GM23338 (cell line): ENCODE data around the gene GDF7. TPM values are rescaled to one million over a fixed set of nuclear protein-coding genes. Genes with fewer than 3 reads are reported as not detected.

Source experiments
- ATAC-seq: fragments of 200-7000 bp; cut with Tn5 transposase; 3 replicates; pipeline ENCODE4 v1.9.1; 2020
- DNase-seq: peaks from one replicate; pipeline ENCODE4 v3.0.0-alpha.2; 2015; ENCODE audit warnings: low spot score
- H2AFZ ChIP-seq: fragments of 200-600 bp; sonication (generic); 2 replicates; pipeline ENCODE4 v1.8.0; 2016; ENCODE audit warnings: antibody characterized with exemption, mild to moderate bottlenecking, moderate library complexity
- H3F3A ChIP-seq: fragments of 200-600 bp; sonication (generic); replicated peaks from 2 replicates; pipeline ENCODE4 v1.8.0; 2017; ENCODE audit warnings: antibody characterized with exemption, mixed run types, low read depth
- H3K27ac ChIP-seq: fragments of 200-600 bp; sonication (generic); 2 replicates; pipeline ENCODE4 v1.6.1; 2016; ENCODE audit warnings: low read depth
- H3K27me3 ChIP-seq: fragments of 200-600 bp; sonication (generic); 2 replicates; pipeline ENCODE4 v1.8.0; 2016; ENCODE audit warnings: mild to moderate bottlenecking, mixed run types, moderate library complexity; ENCODE audit not compliant: insufficient read depth
- H3K36me3 ChIP-seq: fragments of 200-600 bp; sonication (generic); 2 replicates; pipeline ENCODE4 v1.8.0; 2016; ENCODE audit warnings: mild to moderate bottlenecking; ENCODE audit not compliant: insufficient read depth
- H3K4me1 ChIP-seq: fragments of 200-600 bp; sonication (generic); 2 replicates; pipeline ENCODE4 v1.8.0; 2016; ENCODE audit warnings: mild to moderate bottlenecking, moderate library complexity; ENCODE audit not compliant: insufficient read depth
- H3K4me2 ChIP-seq: fragments of 200-600 bp; sonication (generic); 2 replicates; pipeline ENCODE4 v1.7.1; 2017; ENCODE audit warnings: mixed run types
- H3K4me3 ChIP-seq: fragments of 200-600 bp; sonication (generic); 2 replicates; pipeline ENCODE4 v1.6.1; 2016; ENCODE audit warnings: mixed run types
- H3K79me2 ChIP-seq: fragments of 200-600 bp; sonication (generic); replicated peaks from 2 replicates; pipeline ENCODE4 v1.8.0; 2017; ENCODE audit warnings: mild to moderate bottlenecking; ENCODE audit not compliant: insufficient read depth
- H3K9me2 ChIP-seq: fragments of 200-600 bp; sonication (generic); 2 replicates; pipeline ENCODE4 v1.8.0; 2017; ENCODE audit not compliant: insufficient read depth
- H4K20me1 ChIP-seq: fragments of 200-600 bp; sonication (generic); replicated peaks from 2 replicates; pipeline ENCODE4 v1.8.0; 2017; ENCODE audit warnings: mild to moderate bottlenecking; ENCODE audit not compliant: insufficient read depth
- H3K27ac Mint-ChIP-seq: 2 replicates; pipeline ENCODE4 v1.8.0; 2020; ENCODE audit warnings: inconsistent platforms, mild to moderate bottlenecking, moderate library complexity, mixed read lengths
- H3K27me3 Mint-ChIP-seq: 3 replicates; pipeline ENCODE4 v1.8.0; 2022; ENCODE audit warnings: low read depth, mild to moderate bottlenecking, moderate library complexity, mixed read lengths, inconsistent platforms; ENCODE audit not compliant: insufficient read depth, poor library complexity
- H3K36me3 Mint-ChIP-seq: 3 replicates; pipeline ENCODE4 v1.8.0; 2021; ENCODE audit warnings: low read depth, mild to moderate bottlenecking, inconsistent platforms, moderate library complexity, mixed read lengths
- H3K4me1 Mint-ChIP-seq: 3 replicates; pipeline ENCODE4 v1.8.0; 2020; ENCODE audit warnings: mild to moderate bottlenecking, inconsistent platforms, mixed read lengths
- H3K4me3 Mint-ChIP-seq: 3 replicates; pipeline ENCODE4 v1.8.0; 2021; ENCODE audit warnings: moderate library complexity, mild to moderate bottlenecking, inconsistent platforms, mixed read lengths
- H3K9me3 Mint-ChIP-seq: 3 replicates; pipeline ENCODE4 v1.8.0; 2020; ENCODE audit warnings: moderate library complexity, mild to moderate bottlenecking, inconsistent platforms, mixed read lengths
- CREB1 ChIP-seq: fragments of 250-450 bp; sonication (Bioruptor Pico); IDR thresholded peaks from 2 replicates; pipeline ENCODE4 v1.5.0; 2020; ENCODE audit warnings: low read depth, mild to moderate bottlenecking, moderate library complexity
- CTCF ChIP-seq, 2 experiments: fragments of 200-600 bp in 1 of 2; sonication (generic) in 1 of 2; conservative IDR thresholded peaks; 2 replicates each; pipeline versions ENCODE4 v1.5.1 to v1.6.1; 2016 to 2017; ENCODE audit warnings: antibody characterized with exemption in 2 of 2, low read depth in 2 of 2, mild to moderate bottlenecking in 2 of 2, moderate library complexity in 1 of 2
- ETS1 ChIP-seq: IDR thresholded peaks from 2 replicates; pipeline ENCODE4 v1.6.1; 2016; ENCODE audit warnings: antibody characterized with exemption
- EZH2 ChIP-seq: fragments of 200-600 bp; sonication (generic); IDR thresholded peaks from one replicate; pipeline ENCODE4 v1.8.0; 2017; ENCODE audit warnings: antibody characterized with exemption, mild to moderate bottlenecking, low read depth; ENCODE audit not compliant: unreplicated experiment
- EZH2phosphoT487 ChIP-seq: fragments of 200-600 bp; sonication (generic); IDR thresholded peaks from one replicate; pipeline ENCODE4 v1.8.1; 2018; ENCODE audit warnings: antibody characterized with exemption; ENCODE audit not compliant: unreplicated experiment
- JUNB ChIP-seq: IDR thresholded peaks from one replicate; pipeline ENCODE4 v1.6.1; 2016; ENCODE audit warnings: antibody characterized with exemption; ENCODE audit not compliant: unreplicated experiment
- NANOG ChIP-seq: IDR thresholded peaks from 2 replicates; pipeline ENCODE4 v1.6.1; 2016; ENCODE audit warnings: antibody characterized with exemption, borderline replicate concordance
- POLR2AphosphoS5 ChIP-seq: IDR thresholded peaks from 2 replicates; pipeline ENCODE4 v1.6.1; 2016; ENCODE audit warnings: antibody characterized with exemption, low read depth
- STAT1 ChIP-seq: IDR thresholded peaks from one replicate; pipeline ENCODE4 v1.6.1; 2016; ENCODE audit warnings: antibody characterized with exemption; ENCODE audit not compliant: unreplicated experiment
- ZNF114 ChIP-seq: fragments of 250-450 bp; sonication (Bioruptor Pico); IDR thresholded peaks from 2 replicates; pipeline ENCODE4 v1.5.0; 2020; ENCODE audit warnings: mild to moderate bottlenecking, moderate library complexity
- ZNF331 ChIP-seq: fragments of 250-450 bp; sonication (Bioruptor Pico); IDR thresholded peaks from 2 replicates; pipeline ENCODE4 v1.5.0; 2020; ENCODE audit warnings: low read depth, mild to moderate bottlenecking, moderate library complexity
- ZNF462 ChIP-seq: fragments of 250-450 bp; sonication (Bioruptor Pico); IDR thresholded peaks from 2 replicates; pipeline ENCODE4 v1.5.0; 2020; ENCODE audit warnings: mild to moderate bottlenecking, moderate library complexity
- polyA plus RNA-seq: library from polyadenylated mRNA; unstranded; fragments of >200 nt; fragmentation: Nextera tagmentation; extraction: Ambion mirVana; gene quantifications from 2 replicates; pipeline ENCODE4 v1.2.1, GENCODE V29; 2016
- total RNA-seq: library from RNA; depleted of rRNA; stranded (reverse); fragments of >200 nt; shearing (Covaris generic); gene quantifications from 2 replicates; pipeline ENCODE4 v1.2.3, GENCODE V29; 2014

GDF7 gene
- total and polyA plus RNA-seq, 2 experiments from 2014 or later: 0.19 to 0.52 TPM

GRCh38 chr2:20665243-20666004, 1.5 kb upstream of the GDF7 start:
- H3K27me3 Mint-ChIP-seq: peaks cover 80% of the 10 kb centered on the region
- ATAC-seq (peak; percentile 15), DNase-seq (peak; percentile 66)
- Histone ChIP-seq H3K79me2 (no peaks in the 10 kb centered on the region), H3F3A (no peaks in the 10 kb centered on the region; the same call in 1 of the 2 replicates), H2AFZ (peak overlapping the region; percentile 97), H3K4me1 (peaks cover 30% of the 10 kb centered on the region), H3K27me3 (peaks cover 85% of the 10 kb centered on the region), H4K20me1 (no peaks in the 10 kb centered on the region), H3K27ac (no peak overlapping the region), H3K4me2 (peak overlapping the region; percentile 89), H3K9me2 (no peaks in the 10 kb centered on the region), H3K36me3 (no peaks in the 10 kb centered on the region), H3K4me3 (peak overlapping the region; percentile 76)
- no peak overlapping the region for H3K27ac Mint-ChIP-seq
- peaks cover 35% of the 10 kb centered on the region for H3K4me1 Mint-ChIP-seq
- no peaks in the 10 kb centered on the region for H3K36me3 Mint-ChIP-seq
- TF ChIP-seq POLR2AphosphoS5 (no peak), ZNF331 (CRISPR knock-in tag) (no peak), JUNB (no peak), EZH2phosphoT487 (peak; percentile 79), NANOG (no peak), EZH2 (peak; percentile 81), ETS1 (no peak), CREB1 (CRISPR knock-in tag) (no peak), ZNF114 (CRISPR knock-in tag) (no peak), STAT1 (no peak)
- no peaks in the 10 kb centered on the region for H3K9me3 Mint-ChIP-seq
- H3K4me3 Mint-ChIP-seq: peak overlapping the region; percentile 81

GRCh38 chr2:20666005-20666303, 990 bp upstream of the GDF7 start:
- Mint-ChIP-seq H3K4me3 (peak overlapping the region; percentile 81), H3K27ac (no peak overlapping the region), H3K27me3 (peaks cover 85% of the 10 kb centered on the region), H3K36me3 (no peaks in the 10 kb centered on the region), H3K9me3 (no peaks in the 10 kb centered on the region), H3K4me1 (peaks cover 35% of the 10 kb centered on the region)
- Histone ChIP-seq H2AFZ (peak overlapping the region; percentile 97), H3K79me2 (no peaks in the 10 kb centered on the region), H3K4me1 (peaks cover 30% of the 10 kb centered on the region), H4K20me1 (no peaks in the 10 kb centered on the region), H3K9me2 (no peaks in the 10 kb centered on the region), H3K27ac (no peak overlapping the region), H3K4me2 (peak overlapping the region; percentile 89), H3K27me3 (peaks cover 90% of the 10 kb centered on the region), H3F3A (no peaks in the 10 kb centered on the region; the same call in 1 of the 2 replicates), H3K36me3 (no peaks in the 10 kb centered on the region), H3K4me3 (peak overlapping the region; percentile 76)
- TF ChIP-seq ZNF462 (CRISPR knock-in tag): no peak
- TF ChIP-seq ZNF114 (CRISPR knock-in tag): no peak
- TF ChIP-seq EZH2: peak; percentile 60
- TF ChIP-seq CTCF (conservative IDR thresholded peaks at IDR 0.05; ENCODE audit: low read depth in 2 of 2): no peak
- peak; percentile 54 for TF ChIP-seq EZH2phosphoT487
- ATAC-seq (peak; percentile 6), DNase-seq (peak; percentile 44)
